A549 treated with AZD9567 at 1 μM for 4 hours (cell line): ENCODE results near the gene C1orf198. TPM values are rescaled to one million over a fixed set of nuclear protein-coding genes. Genes with fewer than 3 reads are reported as not detected.

Experiments used
- total RNA-seq: library from RNA; stranded (reverse); fragments of 200-300 nt; extraction: Qiagen RNA extraction; gene quantifications from 5 replicates; pipeline ENCODE4 v1.2.3, GENCODE V29; 2022; ENCODE audit not compliant: insufficient read depth

Gene C1orf198
- total RNA-seq, result 17.5 to 29.9 TPM (median 18.7 TPM) in 5 replicates

GRCh38 chr1:230867903-230868735, at the start of gene C1orf198:
C1orf198 (minus strand) TSS chr1:230868521; CDS start chr1:230868512, 9 bp downstream.

Other genes with a start within 250 kb of the C1orf198 start
- gene COG2, start 226.0 kb downstream of the C1orf198 start, total RNA-seq, result 22.9 to 24.0 TPM (median 23.6 TPM) in 5 replicates
- 0.07 to 0.11 TPM (median 0.09 TPM) in 4 of 5 replicates, not detected in the other for gene AGT, start 154.4 kb downstream of the C1orf198 start, total RNA-seq
- gene CAPN9, start 121.1 kb downstream of the C1orf198 start, total RNA-seq, result not detected in 5 replicates
- gene TTC13, start 110.3 kb upstream of the C1orf198 start, total RNA-seq, result 9.4 to 15.3 TPM (median 11.7 TPM) in 5 replicates
- 22.9 to 27.2 TPM (median 24.7 TPM) in 5 replicates for gene ARV1, start 110.6 kb upstream of the C1orf198 start, total RNA-seq
- gene FAM89A, start 171.7 kb upstream of the C1orf198 start, total RNA-seq, result 10.3 to 17.5 TPM (median 16.7 TPM) in 5 replicates